ENCODE results near the gene MAFG.

MAFG gene

DNA sequence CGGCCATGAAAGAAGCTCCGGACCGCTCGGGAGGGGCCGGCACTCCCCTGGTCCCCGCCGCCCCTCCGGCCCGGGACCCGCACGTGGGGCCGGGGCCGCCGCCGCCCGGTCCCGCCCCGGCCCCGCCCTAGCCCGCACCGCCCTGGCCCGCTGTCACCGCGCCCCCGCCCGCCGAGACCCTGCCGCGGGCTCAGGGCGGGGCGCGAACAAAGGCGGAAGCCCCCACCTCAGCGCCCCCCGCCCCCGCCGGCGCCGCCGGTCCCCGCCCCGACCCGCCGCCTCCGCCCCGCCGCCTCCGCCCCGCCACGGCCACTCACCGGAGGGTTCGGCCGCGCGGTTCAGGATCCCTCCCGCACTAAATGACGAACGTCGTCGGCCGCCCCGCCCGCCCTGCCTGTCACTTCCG is 56.6 kb downstream of the MAFG start, which contains the start of gene ARHGDIA:
ARHGDIA (minus strand) TSS at position 357 of the 406 bp plus-strand sequence. CDS start 1,407 bp downstream, outside the sequence.
- no peak within 1 kb of the TSS for H4K5ac ChIP-seq (ENCODE audit: low read length)
- H3K18ac ChIP-seq (ENCODE audit: low read length) = peak within 1 kb of the TSS; percentile 96
- no peak within 1 kb of the TSS for H2BK15ac ChIP-seq (replicated peaks; ENCODE audit: low read depth)
- peaks cover 2% of the 10 kb centered on the region for H3K36me3 ChIP-seq (ENCODE audit: control insufficient read depth, insufficient read depth, low read length)
- peaks cover 8% of the 10 kb centered on the region for H3K79me2 ChIP-seq (ENCODE audit: control insufficient read depth, insufficient read depth, low read length)
- peak within 1 kb of the TSS; percentile 100 for H3K23ac ChIP-seq (ENCODE audit: low read length)
- H2BK120ac ChIP-seq (ENCODE audit: low read depth, low read length) = peak within 1 kb of the TSS; percentile 28
- no peaks in the 10 kb centered on the region for H3K27me3 ChIP-seq (ENCODE audit: insufficient read depth, low read length, poor library complexity)
- H3K27ac ChIP-seq (ENCODE audit: low read depth, low read length) = peak within 1 kb of the TSS; percentile 95
- H3K56ac ChIP-seq (ENCODE audit: low read length) = peak within 1 kb of the TSS; percentile 98
- H3K4me2 ChIP-seq (ENCODE audit: low read length) = peak within 1 kb of the TSS; percentile 92
- WGBS (ENCODE audit: extremely low coverage, insufficient coverage, low lambda C conversion rate) = no CpG with 5 or more reads among the region's 64 CpGs
- H2BK5ac ChIP-seq (ENCODE audit: low read length) = peak within 1 kb of the TSS; percentile 89
- H3K4ac ChIP-seq (ENCODE audit: low read depth, low read length) = peak within 1 kb of the TSS; percentile 100
- H4K8ac ChIP-seq (ENCODE audit: low read depth, low read length) = peak within 1 kb of the TSS; percentile 43
- no peaks in the 10 kb centered on the region for H3K4me1 ChIP-seq (ENCODE audit: control insufficient read depth, low read depth, low read length)
- H2AK5ac ChIP-seq (ENCODE audit: low read length) = peak within 1 kb of the TSS; percentile 93
- peak within 1 kb of the TSS; percentile 97 for H3K9ac ChIP-seq (ENCODE audit: low read length)
- H3K79me1 ChIP-seq (ENCODE audit: low read length) = peaks cover 5% of the 10 kb centered on the region
- H3K4me3 ChIP-seq (ENCODE audit: low read length) = peak within 1 kb of the TSS; percentile 89
- DNase-seq = no peak

GRCh38 chr17:81870131-81870980 is 57.2 kb downstream of the MAFG start:
- Histone ChIP-seq H3K4ac (ENCODE audit: low read depth, low read length) (peak overlapping the region; percentile 97), H4K8ac (ENCODE audit: low read depth, low read length) (peak overlapping the region; percentile 43), H3K18ac (ENCODE audit: low read length) (peak overlapping the region; percentile 82), H2AK5ac (ENCODE audit: low read length) (peak overlapping the region; percentile 58), H3K4me1 (ENCODE audit: control insufficient read depth, low read depth, low read length) (no peaks in the 10 kb centered on the region), H4K5ac (ENCODE audit: low read length) (no peak overlapping the region), H2BK5ac (ENCODE audit: low read length) (no peak overlapping the region), H3K27ac (ENCODE audit: low read depth, low read length) (peak overlapping the region; percentile 95), H3K27me3 (ENCODE audit: insufficient read depth, low read length, poor library complexity) (no peaks in the 10 kb centered on the region), H3K4me3 (ENCODE audit: low read length) (peak overlapping the region; percentile 86), H3K23ac (ENCODE audit: low read length) (peak overlapping the region; percentile 89), H3K79me1 (ENCODE audit: low read length) (peaks cover 6% of the 10 kb centered on the region), H3K4me2 (ENCODE audit: low read length) (peak overlapping the region; percentile 61), H3K79me2 (ENCODE audit: control insufficient read depth, insufficient read depth, low read length) (peaks cover 8% of the 10 kb centered on the region), H2BK15ac (replicated peaks; ENCODE audit: low read depth) (no peak overlapping the region), H3K56ac (ENCODE audit: low read length) (peak overlapping the region; percentile 96), H3K36me3 (ENCODE audit: control insufficient read depth, insufficient read depth, low read length) (peaks cover 2% of the 10 kb centered on the region), H3K9ac (ENCODE audit: low read length) (peak overlapping the region; percentile 97), H2BK120ac (ENCODE audit: low read depth, low read length) (peak overlapping the region; percentile 28)
- peak; percentile 64 for DNase-seq
- WGBS (ENCODE audit: extremely low coverage, insufficient coverage, low lambda C conversion rate) = no CpG with 5 or more reads among the region's 65 CpGs

GRCh38 chr17:81869221-81870130 is 58.1 kb downstream of the MAFG start:
- Histone ChIP-seq H2BK120ac (ENCODE audit: low read depth, low read length) (no peak overlapping the region), H2BK5ac (ENCODE audit: low read length) (no peak overlapping the region), H3K23ac (ENCODE audit: low read length) (peak overlapping the region; percentile 86), H3K4me1 (ENCODE audit: control insufficient read depth, low read depth, low read length) (no peaks in the 10 kb centered on the region), H3K4ac (ENCODE audit: low read depth, low read length) (no peak overlapping the region), H3K27ac (ENCODE audit: low read depth, low read length) (peak overlapping the region; percentile 95), H2AK5ac (ENCODE audit: low read length) (no peak overlapping the region), H4K8ac (ENCODE audit: low read depth, low read length) (no peak overlapping the region), H3K36me3 (ENCODE audit: control insufficient read depth, insufficient read depth, low read length) (peaks cover 2% of the 10 kb centered on the region), H3K9ac (ENCODE audit: low read length) (peak overlapping the region; percentile 97), H4K5ac (ENCODE audit: low read length) (no peak overlapping the region), H3K79me2 (ENCODE audit: control insufficient read depth, insufficient read depth, low read length) (peaks cover 8% of the 10 kb centered on the region), H3K4me2 (ENCODE audit: low read length) (peak overlapping the region; percentile 61), H3K27me3 (ENCODE audit: insufficient read depth, low read length, poor library complexity) (no peaks in the 10 kb centered on the region), H2BK15ac (replicated peaks; ENCODE audit: low read depth) (no peak overlapping the region), H3K18ac (ENCODE audit: low read length) (no peak overlapping the region), H3K79me1 (ENCODE audit: low read length) (peaks cover 6% of the 10 kb centered on the region), H3K56ac (ENCODE audit: low read length) (peak overlapping the region; percentile 96), H3K4me3 (ENCODE audit: low read length) (no peak overlapping the region)
- peak; percentile 70 for DNase-seq
- no CpG with 5 or more reads among the region's 52 CpGs for WGBS (ENCODE audit: extremely low coverage, insufficient coverage, low lambda C conversion rate)

GRCh38 chr17:81868674-81869220 is 58.8 kb downstream of the MAFG start:
- Histone ChIP-seq H3K4ac (ENCODE audit: low read depth, low read length) (no peak overlapping the region), H3K23ac (ENCODE audit: low read length) (peak overlapping the region; percentile 86), H4K8ac (ENCODE audit: low read depth, low read length) (no peak overlapping the region), H3K27ac (ENCODE audit: low read depth, low read length) (peak overlapping the region; percentile 65), H2BK120ac (ENCODE audit: low read depth, low read length) (no peak overlapping the region), H2AK5ac (ENCODE audit: low read length) (no peak overlapping the region), H2BK5ac (ENCODE audit: low read length) (no peak overlapping the region), H3K4me2 (ENCODE audit: low read length) (no peak overlapping the region), H3K36me3 (ENCODE audit: control insufficient read depth, insufficient read depth, low read length) (peaks cover 2% of the 10 kb centered on the region), H3K27me3 (ENCODE audit: insufficient read depth, low read length, poor library complexity) (no peaks in the 10 kb centered on the region), H3K4me1 (ENCODE audit: control insufficient read depth, low read depth, low read length) (no peaks in the 10 kb centered on the region), H3K9ac (ENCODE audit: low read length) (peak overlapping the region; percentile 36), H4K5ac (ENCODE audit: low read length) (no peak overlapping the region), H3K18ac (ENCODE audit: low read length) (no peak overlapping the region), H3K79me2 (ENCODE audit: control insufficient read depth, insufficient read depth, low read length) (peaks cover 11% of the 10 kb centered on the region), H3K4me3 (ENCODE audit: low read length) (no peak overlapping the region), H2BK15ac (replicated peaks; ENCODE audit: low read depth) (no peak overlapping the region), H3K79me1 (ENCODE audit: low read length) (peaks cover 13% of the 10 kb centered on the region), H3K56ac (ENCODE audit: low read length) (peak overlapping the region; percentile 37)
- WGBS (ENCODE audit: extremely low coverage, insufficient coverage, low lambda C conversion rate) = no CpG with 5 or more reads among the region's 30 CpGs
- peak; percentile 89 for DNase-seq

All from mesendoderm (in vitro differentiated cells).